Limb (tissue), 2 donors: ENCODE data around the gene ABCA4.
A peak's percentile ranks its signal among the peaks of the same experiment; 100 is the strongest.

Experiments
- DNase-seq, 2 donors: peaks; one replicate each; pipeline ENCODE4 v3.0.0-alpha.2; 2016; ENCODE audit errors: extremely low spot score in 2 of 2

ABCA4 gene

DNA sequence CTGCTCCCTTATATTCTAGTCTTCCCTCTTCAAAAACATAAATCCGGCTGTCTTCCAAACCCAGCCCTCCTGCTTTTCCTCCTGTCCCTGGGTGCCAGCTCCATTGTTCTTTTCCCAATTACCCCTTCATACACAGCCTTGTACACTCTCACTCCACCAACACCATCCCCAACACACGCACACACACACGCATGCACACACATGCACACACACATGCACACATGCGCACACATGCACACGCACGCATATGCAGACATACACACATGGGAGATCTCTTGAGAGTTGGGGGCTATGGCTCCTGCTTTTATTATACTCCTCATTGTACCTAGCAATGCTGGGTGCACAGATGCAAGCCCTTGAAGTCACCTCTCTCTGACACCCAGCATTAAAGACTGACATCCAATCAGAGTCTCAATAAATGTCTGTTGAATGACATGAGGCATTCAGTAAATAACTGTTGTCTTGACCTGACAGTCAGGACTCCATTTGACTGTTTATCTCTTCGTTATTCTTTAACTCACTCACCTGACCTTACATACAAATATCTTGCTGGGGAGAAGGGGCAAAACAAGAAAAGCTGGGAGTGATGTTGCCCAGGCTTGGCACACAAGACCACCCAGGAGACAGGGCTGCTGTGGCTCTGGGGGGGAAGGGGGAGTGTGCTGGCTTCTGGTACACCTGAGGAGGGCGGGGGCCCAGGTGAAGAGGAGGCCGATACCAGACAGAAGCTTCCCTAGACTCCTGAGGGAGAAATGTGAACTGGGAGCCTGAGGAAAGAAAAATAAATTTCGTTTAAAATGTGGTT lies 16.0 kb downstream of the ABCA4 start:
- DNase-seq, result no peak

DNA sequence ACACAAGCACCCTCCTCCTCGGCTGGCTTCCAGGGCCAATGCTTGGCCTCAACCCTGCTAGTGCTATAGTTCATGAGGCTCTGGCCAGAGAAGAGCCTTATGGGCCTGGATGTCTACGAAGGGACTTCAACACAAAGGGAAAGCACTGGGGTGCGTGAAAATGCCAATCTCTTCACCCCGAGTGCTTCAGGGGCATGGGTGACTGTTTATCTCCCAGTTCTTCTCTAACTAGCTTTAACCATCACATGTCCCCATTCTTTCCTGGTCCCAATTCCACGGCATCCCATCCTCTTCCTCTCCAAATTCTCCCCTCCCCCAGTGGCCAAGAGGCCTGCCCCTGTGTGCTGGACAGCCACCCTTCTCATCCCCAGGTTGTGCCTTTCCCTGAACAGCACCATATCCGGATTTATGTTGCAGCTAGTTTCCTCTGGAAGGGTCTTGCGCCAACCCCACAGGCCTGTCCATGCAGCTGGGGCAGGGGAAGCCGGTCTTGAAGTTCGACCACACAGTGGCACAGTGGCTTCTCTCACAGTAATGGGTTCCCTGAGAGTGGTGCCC lies 16.7 kb downstream of the ABCA4 start:
- DNase-seq, result no peak

DNA sequence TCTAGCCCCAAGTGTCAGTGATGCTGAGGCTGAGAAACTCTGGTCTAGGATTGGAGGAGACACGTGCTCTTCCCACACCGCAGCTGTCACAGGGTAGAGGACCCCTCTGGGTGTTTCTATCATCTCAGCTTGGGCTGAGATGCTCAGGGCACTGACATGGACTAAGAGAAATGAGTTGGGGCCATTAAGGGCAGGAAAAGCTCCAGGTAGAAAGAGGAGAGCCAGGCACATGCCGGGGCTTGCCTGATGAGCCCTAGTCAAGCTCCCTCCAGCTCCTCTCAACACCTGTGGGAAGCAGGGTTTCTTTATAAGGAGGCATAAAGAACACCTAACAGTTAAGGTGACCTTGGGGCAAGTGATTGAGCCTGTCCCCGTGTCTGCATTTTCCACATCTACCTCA lies 17.3 kb downstream of the ABCA4 start:
- DNase-seq, result no peak

- no peak for DNase-seq
Observed at GRCh38 chr1:94101613-94102525, 19.1 kb downstream of the ABCA4 start.

DNA sequence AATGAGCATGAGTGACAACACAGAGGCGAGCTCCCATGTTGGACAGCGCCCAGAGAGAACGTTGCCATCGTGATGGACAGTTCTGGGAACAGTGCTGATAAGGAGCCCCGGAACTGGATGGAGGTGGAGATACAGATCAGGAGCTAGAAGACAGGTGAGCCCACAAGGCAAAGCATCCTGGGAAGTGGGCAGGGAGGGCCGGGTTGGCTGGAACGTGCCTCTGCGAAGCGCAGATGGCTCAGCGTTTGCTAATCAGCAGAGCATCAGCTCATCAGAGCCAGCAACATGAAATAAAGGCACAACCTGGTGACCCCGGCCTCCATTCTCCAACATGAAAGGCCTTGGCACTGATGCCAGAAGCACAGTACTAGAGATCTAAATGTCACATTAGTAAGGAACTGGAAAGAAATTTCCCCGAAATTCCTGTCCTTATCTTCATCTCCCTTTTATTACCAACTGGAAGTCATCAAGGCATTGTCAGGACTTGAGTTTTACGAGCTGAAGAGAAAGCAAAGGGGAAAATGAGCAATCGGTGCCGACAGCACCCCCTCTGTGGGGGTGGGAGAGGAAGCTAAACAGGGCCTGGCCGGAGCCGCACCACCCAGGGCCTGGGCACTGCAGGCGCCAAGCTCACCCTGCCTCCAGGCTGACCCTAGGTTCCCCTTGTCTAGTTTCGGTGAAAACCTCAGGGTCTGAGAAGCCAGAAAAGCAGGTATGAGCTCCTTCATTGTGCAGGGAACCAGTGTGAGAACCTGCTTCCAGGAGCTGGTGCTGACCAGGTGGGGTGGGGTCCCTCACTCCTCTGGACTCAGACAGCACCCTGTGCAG lies 19.9 kb downstream of the ABCA4 start:
- no peak for DNase-seq

DNA sequence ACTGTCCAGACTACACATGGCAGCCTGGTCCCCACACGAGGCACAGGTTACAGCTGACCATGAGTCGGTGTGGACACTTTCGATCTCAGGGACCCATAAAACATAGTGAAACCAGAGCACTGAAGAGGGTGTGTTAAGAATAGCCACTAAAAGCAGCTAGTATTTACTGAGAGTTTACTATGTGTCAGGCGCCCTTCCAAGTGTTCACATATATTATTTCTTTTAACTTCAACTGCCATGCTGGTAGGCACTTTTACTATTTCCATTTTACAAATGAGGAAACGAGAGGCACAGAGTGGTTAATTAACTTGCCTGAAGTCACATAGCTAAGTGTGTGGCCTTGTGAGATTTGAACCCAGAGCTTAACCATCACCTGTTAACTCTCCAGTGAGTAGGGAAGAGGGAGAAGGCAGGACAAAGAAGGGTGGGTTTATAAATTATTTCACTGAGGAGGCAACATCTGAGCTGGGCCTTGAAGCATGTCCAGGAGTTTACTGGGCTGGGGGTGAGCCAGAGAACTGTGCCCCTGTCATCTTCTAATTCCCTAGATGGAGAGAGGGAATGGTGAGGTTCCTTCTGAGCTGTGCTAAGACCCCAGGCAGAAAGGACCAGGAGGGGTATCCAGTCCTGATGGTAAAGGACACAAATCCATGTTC lies 20.7 kb downstream of the ABCA4 start:
- DNase-seq, result no peak

- DNase-seq, result no peak
Observed at GRCh38 chr1:94099303-94099702, 21.6 kb downstream of the ABCA4 start.

GRCh38 chr1:94098585-94099111 lies 22.3 kb downstream of the ABCA4 start:
- no peak for DNase-seq

DNA sequence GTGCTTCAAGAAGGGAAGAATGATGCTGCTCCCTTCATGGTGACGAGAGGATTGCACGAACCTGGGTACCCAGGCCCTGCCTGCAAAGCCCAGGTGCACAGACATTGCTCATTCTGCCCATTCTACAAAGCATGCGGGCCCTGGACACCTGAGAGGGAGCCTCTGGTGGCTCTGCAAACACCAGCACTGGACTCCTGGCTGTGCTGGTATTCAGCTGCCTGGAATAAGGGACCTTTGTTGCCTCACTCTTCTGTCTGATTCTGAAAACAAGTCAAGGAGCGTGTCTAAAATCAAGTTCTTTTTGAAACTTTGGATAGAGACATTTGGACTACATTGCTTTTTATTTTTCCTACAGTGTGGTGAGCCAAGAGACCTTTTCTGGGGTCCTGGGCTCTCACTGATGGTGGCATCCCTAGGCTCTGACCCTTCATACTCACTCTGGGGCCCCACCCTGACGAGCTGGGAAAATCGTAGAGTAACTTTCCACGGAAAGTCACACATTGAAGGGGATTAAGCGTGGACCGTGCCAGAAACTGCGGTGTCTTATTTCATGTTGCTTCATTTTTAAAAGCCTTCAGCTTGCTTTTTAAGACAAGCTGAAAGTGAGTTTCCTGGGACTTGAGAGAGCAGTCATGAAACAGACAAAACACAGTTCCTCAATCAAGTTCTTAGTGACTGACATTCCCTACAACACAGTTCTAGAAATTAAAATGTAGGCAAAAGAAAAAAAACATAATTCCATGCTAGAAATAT lies 24.0 kb downstream of the ABCA4 start:
- peak in 1 of 2 donors; percentile 55 for DNase-seq

GRCh38 chr1:94095744-94096469 lies 25.0 kb downstream of the ABCA4 start:
- DNase-seq, result no peak

GRCh38 chr1:94095112-94095637 lies 25.8 kb downstream of the ABCA4 start:
- DNase-seq, result peak; percentile 91 to 93

GRCh38 chr1:94094469-94095111 lies 26.4 kb downstream of the ABCA4 start:
- DNase-seq, result peak; percentile 70 to 81

GRCh38 chr1:94093996-94094395 lies 27.0 kb downstream of the ABCA4 start:
- no peak for DNase-seq

GRCh38 chr1:94093396-94093795 lies 27.6 kb downstream of the ABCA4 start:
- no peak for DNase-seq

- peak in 1 of 2 donors; percentile 60 for DNase-seq
Observed at GRCh38 chr1:94092210-94092613, 28.7 kb downstream of the ABCA4 start.

DNA sequence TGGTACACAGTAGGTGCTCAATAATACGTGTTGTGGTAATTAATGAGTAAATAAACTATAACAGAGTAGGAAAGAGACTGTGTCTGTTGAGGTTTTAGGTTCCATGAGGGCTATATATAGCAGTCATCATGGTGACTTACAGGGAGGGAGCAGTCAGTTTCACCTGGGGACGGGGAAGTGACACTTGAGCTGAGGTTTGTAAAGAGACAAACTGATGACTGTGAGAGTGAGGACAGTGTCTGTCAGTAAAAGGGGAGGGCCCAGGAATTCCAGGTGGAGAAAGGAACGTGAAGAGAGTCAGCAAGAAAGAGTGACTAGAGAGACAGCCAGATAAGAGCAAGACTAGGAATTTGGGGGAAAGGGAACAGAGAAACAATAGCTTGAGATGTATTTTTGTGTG lies 30.2 kb downstream of the ABCA4 start:
- DNase-seq, result no peak

DNA sequence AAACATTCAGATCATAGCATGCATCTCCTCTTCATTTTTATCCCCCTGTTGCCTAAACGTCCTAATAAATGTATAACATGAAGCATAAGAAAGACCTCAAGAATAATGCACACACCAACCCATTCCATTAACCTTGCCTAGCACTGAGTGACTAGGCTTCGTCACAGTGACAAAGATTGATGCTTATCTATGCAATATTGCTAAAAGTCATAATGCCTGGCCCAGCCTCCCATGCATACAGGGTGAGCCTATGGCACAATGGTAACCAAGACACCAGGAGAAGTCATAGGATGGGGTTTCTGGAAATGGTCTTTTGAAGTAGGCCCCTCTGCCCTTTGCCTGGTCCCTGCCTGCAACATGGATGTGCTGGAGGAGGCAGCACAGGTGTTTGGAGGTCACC lies 33.8 kb downstream of the ABCA4 start:
- DNase-seq, result no peak

DNA sequence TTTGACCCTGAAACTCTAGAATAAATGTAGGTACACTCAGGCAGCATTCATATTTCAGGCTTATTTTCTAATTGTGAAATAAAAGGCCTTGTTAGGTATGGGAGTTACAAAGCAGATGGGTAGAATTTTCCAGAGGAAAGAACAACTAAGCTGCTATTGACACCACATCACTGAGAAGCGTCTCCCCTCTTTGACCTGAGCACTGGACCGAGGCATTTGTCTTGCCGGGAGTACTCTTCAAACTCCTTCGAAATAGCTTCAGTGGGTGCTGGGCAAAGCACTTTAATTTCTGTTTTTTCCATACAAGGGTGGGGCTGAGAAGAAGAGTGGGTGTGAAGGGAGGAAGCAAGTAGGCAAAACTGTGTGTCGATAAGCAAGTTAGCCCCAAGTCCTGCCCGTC lies 36.4 kb downstream of the ABCA4 start:
- no peak for DNase-seq
